WTC11 (cell line): Measurements from ENCODE around the gene TMEM108. TPM values are rescaled to one million over a fixed set of nuclear protein-coding genes. Genes with fewer than 3 reads are reported as not detected.
A peak's percentile ranks its signal among the peaks of the same experiment; 100 is the strongest.

Experiments
- ATAC-seq: fragments of 200-7000 bp; cut with Tn5 transposase; 2 replicates; pipeline ENCODE4 v1.10.0; 2021; ENCODE audit warnings: mild to moderate bottlenecking, moderate library complexity
- CTCF ChIA-PET: fragments of 300-600 bp; sonication (Branson Sonifier 250); formaldehyde crosslinking; loops from one replicate; lab custom pipeline; 2021; ENCODE audit warnings: antibody characterized with exemption; lab: Charles Lee
- POLR2A ChIA-PET: fragments of 350-600 bp; sonication (Branson Sonifier 250); formaldehyde crosslinking; loops from one replicate; lab custom pipeline; 2021; ENCODE audit warnings: antibody characterized with exemption; lab: Charles Lee
- DNase-seq: peaks from one replicate; pipeline ENCODE4 v3.0.0; 2021; ENCODE audit warnings: low spot score
- H3K27ac Mint-ChIP-seq: 2 replicates; pipeline ENCODE4 v1.8.0; 2021; ENCODE audit warnings: mixed read lengths
- H3K27me3 Mint-ChIP-seq: 2 replicates; pipeline ENCODE4 v1.8.0; 2021; ENCODE audit warnings: low read depth, mild to moderate bottlenecking, moderate library complexity, mixed read lengths
- H3K36me3 Mint-ChIP-seq: 2 replicates; pipeline ENCODE4 v1.8.0; 2021; ENCODE audit warnings: mixed read lengths
- H3K4me1 Mint-ChIP-seq: 2 replicates; pipeline ENCODE4 v1.8.0; 2022; ENCODE audit warnings: mixed read lengths
- H3K4me3 Mint-ChIP-seq: 2 replicates; pipeline ENCODE4 v1.8.0; 2021; ENCODE audit warnings: mild to moderate bottlenecking, moderate library complexity, mixed read lengths
- H3K9me3 Mint-ChIP-seq: 2 replicates; pipeline ENCODE4 v1.8.0; 2021; ENCODE audit warnings: mixed read lengths
- AFF4 ChIP-seq: sonication (generic); formaldehyde crosslinking; IDR thresholded peaks from 2 replicates; pipeline ENCODE4 v1.8.1; 2023; ENCODE audit warnings: mild to moderate bottlenecking, missing genetic modification reagents, borderline replicate concordance
- ATF1 ChIP-seq: sonication (generic); formaldehyde crosslinking; IDR thresholded peaks from 2 replicates; pipeline ENCODE4 v1.8.1; 2023; ENCODE audit warnings: mild to moderate bottlenecking, moderate library complexity, missing genetic modification reagents
- CREB1 ChIP-seq: sonication (generic); formaldehyde crosslinking; IDR thresholded peaks from 2 replicates; pipeline ENCODE4 v1.8.0; 2023; ENCODE audit warnings: mild to moderate bottlenecking, missing genetic modification reagents
- EMX1 ChIP-seq: fragments of 250-450 bp; sonication (Bioruptor Pico); IDR thresholded peaks from 2 replicates; pipeline ENCODE4 v1.8.0; 2021; ENCODE audit warnings: mild to moderate bottlenecking
- ESRRA ChIP-seq: sonication (generic); formaldehyde crosslinking; IDR thresholded peaks from 2 replicates; pipeline ENCODE4 v1.8.1; 2022; ENCODE audit warnings: mild to moderate bottlenecking, missing genetic modification reagents, borderline replicate concordance
- FOXJ3 ChIP-seq: sonication (generic); formaldehyde crosslinking; IDR thresholded peaks from 2 replicates; pipeline ENCODE4 v1.9.0; 2021; ENCODE audit warnings: missing genetic modification reagents, mild to moderate bottlenecking, borderline replicate concordance
- GTF2I ChIP-seq: fragments of 250-450 bp; sonication (Bioruptor Pico); conservative IDR thresholded peaks from 2 replicates; pipeline ENCODE4 v1.4.0; 2021; ENCODE audit warnings: mild to moderate bottlenecking
- PRRX2 ChIP-seq: fragments of 250-450 bp; sonication (Bioruptor Pico); IDR thresholded peaks from 2 replicates; pipeline ENCODE4 v1.8.0; 2021; ENCODE audit warnings: mild to moderate bottlenecking
- RELA ChIP-seq: sonication (generic); formaldehyde crosslinking; IDR thresholded peaks from 2 replicates; pipeline ENCODE4 v1.8.1; 2022; ENCODE audit warnings: missing genetic modification reagents, mild to moderate bottlenecking, borderline replicate concordance
- SP1 ChIP-seq: sonication (generic); formaldehyde crosslinking; conservative IDR thresholded peaks from 2 replicates; pipeline ENCODE4 v1.8.1; 2022; ENCODE audit warnings: missing genetic modification reagents
- TEAD4 ChIP-seq: sonication (generic); formaldehyde crosslinking; IDR thresholded peaks from 2 replicates; pipeline ENCODE4 v1.8.0; 2022; ENCODE audit warnings: mild to moderate bottlenecking, missing genetic modification reagents
- TP53 ChIP-seq: sonication (generic); formaldehyde crosslinking; IDR thresholded peaks from 2 replicates; pipeline ENCODE4 v1.8.1; 2023; ENCODE audit warnings: mild to moderate bottlenecking, missing genetic modification reagents
- ZNF138 ChIP-seq: sonication (generic); formaldehyde crosslinking; conservative IDR thresholded peaks from 2 replicates; pipeline ENCODE4 v1.8.1; 2022; ENCODE audit warnings: mild to moderate bottlenecking, moderate library complexity, missing genetic modification reagents
- ZNF317 ChIP-seq: sonication (generic); formaldehyde crosslinking; IDR thresholded peaks from 2 replicates; pipeline ENCODE4 v1.8.1; 2023; ENCODE audit warnings: low read depth, mild to moderate bottlenecking, moderate library complexity, missing genetic modification reagents, borderline replicate concordance
- ZNF416 ChIP-seq: fragments of 250-450 bp; sonication (Bioruptor Pico); IDR thresholded peaks from 2 replicates; pipeline ENCODE4 v1.9.0; 2021; ENCODE audit warnings: mild to moderate bottlenecking, inconsistent platforms
- ZNF512 ChIP-seq: sonication (generic); formaldehyde crosslinking; IDR thresholded peaks from 2 replicates; pipeline ENCODE4 v1.8.1; 2022; ENCODE audit warnings: missing genetic modification reagents, borderline replicate concordance
- total RNA-seq: library from RNA; stranded (reverse); gene quantifications from 3 replicates; pipeline ENCODE4 v1.2.3, GENCODE V29; 2021
- TF ChIP-seq, protein P1 (sequence below): fragments of 250-450 bp; sonication (Bioruptor Pico); IDR thresholded peaks from 2 replicates; pipeline ENCODE4 v1.8.0; 2021; ENCODE audit warnings: mild to moderate bottlenecking
- TF ChIP-seq, protein P2 (sequence below): sonication (generic); formaldehyde crosslinking; conservative IDR thresholded peaks from 2 replicates; pipeline ENCODE4 v1.8.1; 2022; ENCODE audit warnings: mild to moderate bottlenecking, missing genetic modification reagents
- TF ChIP-seq, protein P3 (sequence below): sonication (generic); formaldehyde crosslinking; IDR thresholded peaks from 2 replicates; pipeline ENCODE4 v1.8.1; 2022; ENCODE audit warnings: mild to moderate bottlenecking, moderate library complexity, missing genetic modification reagents

The TMEM108 gene
- total RNA-seq, 1 experiment from 2014 or later = 14.7 TPM

DNA sequence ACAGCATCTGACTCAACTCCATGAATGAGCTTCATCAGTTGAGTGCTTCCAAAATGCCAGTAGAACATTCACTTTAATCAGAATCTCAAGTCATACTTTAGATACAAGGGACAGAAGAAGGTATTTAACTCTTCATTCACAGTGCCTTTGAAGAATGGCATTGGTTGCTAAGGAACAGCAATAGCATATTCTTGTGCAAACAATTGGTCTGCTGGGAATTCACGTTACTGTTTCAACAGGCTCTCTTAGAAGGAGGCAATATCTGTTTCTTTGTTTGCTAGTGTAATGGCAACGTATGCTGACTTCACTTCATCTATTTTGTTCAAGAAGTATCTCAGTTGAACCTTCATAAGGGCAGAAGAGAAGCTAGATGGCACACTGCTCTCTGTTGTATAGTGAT lies 113.9 kb downstream of the TMEM108 start (continued):
- TF ChIP-seq AFF4 (CRISPR knock-in tag) (no peak), EMX1 (CRISPR knock-in tag) (no peak)

- no peak for TF ChIP-seq ESRRA (CRISPR knock-in tag)
- TF ChIP-seq, protein P1, sequence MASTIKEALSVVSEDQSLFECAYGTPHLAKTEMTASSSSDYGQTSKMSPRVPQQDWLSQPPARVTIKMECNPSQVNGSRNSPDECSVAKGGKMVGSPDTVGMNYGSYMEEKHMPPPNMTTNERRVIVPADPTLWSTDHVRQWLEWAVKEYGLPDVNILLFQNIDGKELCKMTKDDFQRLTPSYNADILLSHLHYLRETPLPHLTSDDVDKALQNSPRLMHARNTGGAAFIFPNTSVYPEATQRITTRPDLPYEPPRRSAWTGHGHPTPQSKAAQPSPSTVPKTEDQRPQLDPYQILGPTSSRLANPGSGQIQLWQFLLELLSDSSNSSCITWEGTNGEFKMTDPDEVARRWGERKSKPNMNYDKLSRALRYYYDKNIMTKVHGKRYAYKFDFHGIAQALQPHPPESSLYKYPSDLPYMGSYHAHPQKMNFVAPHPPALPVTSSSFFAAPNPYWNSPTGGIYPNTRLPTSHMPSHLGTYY = no peak
- H3K27ac Mint-ChIP-seq = no peak overlapping the region
- H3K9me3 Mint-ChIP-seq = peaks cover 8% of the 10 kb centered on the region
- ChIA-PET POLR2A (no interaction called here), CTCF (no interaction called here)
- H3K27me3 Mint-ChIP-seq = no peaks in the 10 kb centered on the region
- ATAC-seq (no peak), DNase-seq (no peak)
- no peak overlapping the region for H3K4me3 Mint-ChIP-seq
- H3K36me3 Mint-ChIP-seq = peaks cover 5% of the 10 kb centered on the region; the same call in 1 of the 2 replicates
- peaks cover 9% of the 10 kb centered on the region; the same call in 1 of the 2 replicates for H3K4me1 Mint-ChIP-seq
Measured at GRCh38 chr3:133152681-133153220, 114.6 kb downstream of the TMEM108 start.

- no peak for DNase-seq
- H3K27ac Mint-ChIP-seq = no peak overlapping the region
- ChIA-PET CTCF (no interaction called here), POLR2A (no interaction called here)
- H3K4me3 Mint-ChIP-seq = no peak overlapping the region
- H3K4me1 Mint-ChIP-seq = peaks cover 9% of the 10 kb centered on the region; the same call in 1 of the 2 replicates
- H3K27me3 Mint-ChIP-seq = no peaks in the 10 kb centered on the region
- peaks cover 5% of the 10 kb centered on the region; the same call in 1 of the 2 replicates for H3K36me3 Mint-ChIP-seq
- ATAC-seq = no peak
- peaks cover 8% of the 10 kb centered on the region for H3K9me3 Mint-ChIP-seq
- no peak for TF ChIP-seq ATF1
- no peak for TF ChIP-seq ZNF512
- no peak for TF ChIP-seq RELA (CRISPR knock-in tag)
- TF ChIP-seq, protein P2, sequence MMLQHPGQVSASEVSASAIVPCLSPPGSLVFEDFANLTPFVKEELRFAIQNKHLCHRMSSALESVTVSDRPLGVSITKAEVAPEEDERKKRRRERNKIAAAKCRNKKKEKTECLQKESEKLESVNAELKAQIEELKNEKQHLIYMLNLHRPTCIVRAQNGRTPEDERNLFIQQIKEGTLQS (CRISPR knock-in tag) = no peak
- TF ChIP-seq ZNF317 (CRISPR knock-in tag) = no peak
Measured at GRCh38 chr3:133153382-133153781, 115.2 kb downstream of the TMEM108 start.

DNA sequence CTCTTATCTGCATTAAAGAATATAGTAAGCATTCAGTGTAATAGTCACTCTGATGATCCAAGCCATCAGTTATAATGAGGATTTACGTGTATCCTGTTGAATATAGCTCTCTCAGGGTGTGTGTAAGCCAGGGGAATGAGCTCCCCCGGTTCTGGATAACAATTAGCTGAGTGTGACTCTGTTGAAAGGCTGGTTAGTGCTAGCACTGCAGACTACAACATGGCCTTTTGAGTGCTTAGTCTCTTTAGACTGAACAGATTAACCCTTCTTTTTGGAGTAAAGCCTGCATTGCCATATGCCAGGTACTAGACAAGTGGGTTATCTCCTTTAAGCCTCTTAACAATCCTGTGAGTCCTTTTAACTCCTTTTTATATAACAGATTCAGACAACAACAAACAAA lies 119.5 kb downstream of the TMEM108 start:
- ChIA-PET POLR2A (no interaction called here), CTCF (no interaction called here)
- Mint-ChIP-seq H3K27me3 (no peaks in the 10 kb centered on the region), H3K4me1 (peaks cover 3% of the 10 kb centered on the region; the same call in 1 of the 2 replicates), H3K9me3 (peaks cover 5% of the 10 kb centered on the region), H3K36me3 (peaks cover 5% of the 10 kb centered on the region; the same call in 1 of the 2 replicates), H3K27ac (0 out of 2 replicates have a peak overlapping the region, but pooled peaks have one; percentile 8), H3K4me3 (no peak overlapping the region)
- ATAC-seq = no peak
- no peak for DNase-seq
- TF ChIP-seq FOXJ3 (CRISPR knock-in tag) (no peak), SP1 (CRISPR knock-in tag) (no peak), ZNF317 (CRISPR knock-in tag) (no peak), PRRX2 (CRISPR knock-in tag) (no peak), EMX1 (CRISPR knock-in tag) (no peak), TP53 (CRISPR knock-in tag) (no peak), GTF2I (CRISPR knock-in tag) (no peak), AFF4 (CRISPR knock-in tag) (no peak), ZNF416 (CRISPR knock-in tag) (no peak), TEAD4 (CRISPR knock-in tag) (no peak), ZNF138 (no peak), CREB1 (CRISPR knock-in tag) (no peak)
- TF ChIP-seq, protein P3, sequence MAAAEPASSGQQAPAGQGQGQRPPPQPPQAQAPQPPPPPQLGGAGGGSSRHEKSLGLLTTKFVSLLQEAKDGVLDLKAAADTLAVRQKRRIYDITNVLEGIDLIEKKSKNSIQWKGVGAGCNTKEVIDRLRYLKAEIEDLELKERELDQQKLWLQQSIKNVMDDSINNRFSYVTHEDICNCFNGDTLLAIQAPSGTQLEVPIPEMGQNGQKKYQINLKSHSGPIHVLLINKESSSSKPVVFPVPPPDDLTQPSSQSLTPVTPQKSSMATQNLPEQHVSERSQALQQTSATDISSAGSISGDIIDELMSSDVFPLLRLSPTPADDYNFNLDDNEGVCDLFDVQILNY = no peak
